HepG2 (cell line): Measurements from ENCODE around the gene PSMA7. TPM values are rescaled to one million over a fixed set of nuclear protein-coding genes. Genes with fewer than 3 reads are reported as not detected.
A peak's percentile ranks its signal among the peaks of the same experiment; 100 is the strongest.

Source experiments
- AKAP8 ChIP-seq: sonication (generic); formaldehyde crosslinking; IDR thresholded peaks from 2 replicates; pipeline ENCODE4 v1.5.1; 2020; ENCODE audit warnings: mild to moderate bottlenecking, missing genetic modification reagents
- DNMT1 ChIP-seq: sonication (generic); formaldehyde crosslinking; IDR thresholded peaks from 2 replicates; pipeline ENCODE4 v1.5.1; 2020; ENCODE audit warnings: mild to moderate bottlenecking, missing genetic modification reagents
- KMT2B ChIP-seq: IDR thresholded peaks from 2 replicates; pipeline ENCODE4 v1.6.1; 2016; ENCODE audit warnings: missing genetic modification reagents, missing compliant biosample characterization
- SMARCC2 ChIP-seq: fragments of 450-650 bp; IDR thresholded peaks from 2 replicates; pipeline ENCODE4 v1.6.1; 2017; ENCODE audit warnings: antibody characterized with exemption, mild to moderate bottlenecking
- ZFP41 ChIP-seq: sonication (generic); formaldehyde crosslinking; IDR thresholded peaks from 2 replicates; pipeline ENCODE4 v1.4.0; 2020; ENCODE audit warnings: mild to moderate bottlenecking, missing genetic modification reagents, borderline replicate concordance
- ZNF776 ChIP-seq: sonication (generic); formaldehyde crosslinking; IDR thresholded peaks from 2 replicates; pipeline ENCODE4 v1.4.0; 2020; ENCODE audit warnings: mild to moderate bottlenecking, missing genetic modification reagents
- polyA plus RNA-seq, 8 experiments: library from polyadenylated mRNA; depleted of rRNA in 3 of 8; stranded (reverse) in 7 of 8; unstranded in 1 of 8; fragments of >200 nt; fragmentation: Illumina TruSeq in 4 of 8; extraction: Trizol in 4 of 8; gene quantifications; 2 replicates each; pipeline versions ENCODE4 v1.2.1 to v1.2.3, GENCODE V29; 2011 to 2016; ENCODE audit warnings: low read depth in 4 of 8, missing spikeins in 1 of 8, mixed read lengths in 1 of 8; ENCODE audit not compliant: insufficient read depth in 1 of 8
- total RNA-seq, 5 experiments: library from RNA; depleted of rRNA; stranded (reverse); fragments of >200 nt; fragmentation: Illumina TruSeq; extraction: Trizol; gene quantifications; 2 replicates each; pipeline ENCODE4 v1.2.3, GENCODE V29; 2016; ENCODE audit warnings: low read depth in 1 of 5
- TF ChIP-seq, protein P1 (sequence below): sonication (generic); formaldehyde crosslinking; IDR thresholded peaks from 2 replicates; pipeline ENCODE4 v1.4.0; 2020; ENCODE audit warnings: missing genetic modification reagents, borderline replicate concordance
- TF ChIP-seq, protein P2 (sequence below): sonication (generic); formaldehyde crosslinking; IDR thresholded peaks from 2 replicates; pipeline ENCODE4 v1.4.0; 2020; ENCODE audit warnings: missing genetic modification reagents
- TF ChIP-seq, protein P3 (sequence below), 2 experiments: sonication (generic) in 1 of 2; formaldehyde crosslinking in 1 of 2; IDR thresholded peaks; 2 replicates each; pipeline versions ENCODE4 v1.6.1 to v1.9.0; 2014 to 2022; ENCODE audit warnings: antibody characterized with exemption in 1 of 2, borderline replicate concordance in 1 of 2, inconsistent platforms in 1 of 2, low read depth in 1 of 2, missing genetic modification reagents in 1 of 2
- TF ChIP-seq, protein P4 (sequence below): sonication (generic); formaldehyde crosslinking; IDR thresholded peaks from 2 replicates; pipeline ENCODE4 v1.5.0; 2020; ENCODE audit warnings: mild to moderate bottlenecking, missing genetic modification reagents

The PSMA7 gene
- total and polyA plus RNA-seq, 2 of the 13 experiments (the other 11 are each of a cell fraction or from before 2014, with no cell fraction given), result 531 to 631 TPM

DNA sequence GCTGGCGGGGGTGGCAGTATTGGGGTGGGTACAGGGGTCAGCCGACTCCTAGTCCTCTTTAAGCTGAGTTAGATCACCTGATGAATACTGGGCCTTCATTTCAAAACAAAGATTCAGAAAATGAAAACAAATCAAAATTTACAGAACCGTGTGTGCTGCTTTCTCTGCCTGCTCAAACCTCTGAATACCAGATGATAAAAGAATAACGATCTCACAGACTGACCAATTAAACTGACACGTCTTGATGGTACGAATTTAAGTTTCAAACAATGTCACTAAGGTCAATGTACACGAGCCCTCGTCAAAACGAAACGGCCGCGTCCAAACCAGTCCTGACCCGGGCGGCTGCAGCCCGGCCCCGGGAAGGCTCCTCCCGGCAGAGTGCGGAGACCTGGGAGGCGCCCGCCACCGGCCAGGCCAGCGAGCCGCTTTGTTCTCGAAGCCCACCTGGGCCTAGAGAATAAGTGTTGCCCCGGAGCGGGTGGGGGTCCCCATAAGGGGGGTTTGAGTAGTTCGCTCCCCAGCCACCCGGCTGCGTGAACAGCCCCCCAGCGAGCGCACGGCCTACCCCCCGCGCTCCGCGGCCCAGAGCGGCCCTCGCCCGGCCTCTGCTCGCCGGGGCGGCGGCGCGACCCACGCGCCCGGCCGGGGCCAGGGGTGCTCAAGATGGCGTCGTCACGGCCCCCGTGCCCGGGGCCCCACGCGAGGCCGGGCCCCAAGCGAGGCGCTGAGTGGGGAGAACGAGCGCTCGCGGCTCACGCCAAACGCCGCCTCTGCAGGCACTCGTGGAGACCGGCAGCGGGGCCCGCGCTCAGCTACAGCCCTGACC lies 728 bp downstream of the PSMA7 start (continued):
- TF ChIP-seq, protein P1, sequence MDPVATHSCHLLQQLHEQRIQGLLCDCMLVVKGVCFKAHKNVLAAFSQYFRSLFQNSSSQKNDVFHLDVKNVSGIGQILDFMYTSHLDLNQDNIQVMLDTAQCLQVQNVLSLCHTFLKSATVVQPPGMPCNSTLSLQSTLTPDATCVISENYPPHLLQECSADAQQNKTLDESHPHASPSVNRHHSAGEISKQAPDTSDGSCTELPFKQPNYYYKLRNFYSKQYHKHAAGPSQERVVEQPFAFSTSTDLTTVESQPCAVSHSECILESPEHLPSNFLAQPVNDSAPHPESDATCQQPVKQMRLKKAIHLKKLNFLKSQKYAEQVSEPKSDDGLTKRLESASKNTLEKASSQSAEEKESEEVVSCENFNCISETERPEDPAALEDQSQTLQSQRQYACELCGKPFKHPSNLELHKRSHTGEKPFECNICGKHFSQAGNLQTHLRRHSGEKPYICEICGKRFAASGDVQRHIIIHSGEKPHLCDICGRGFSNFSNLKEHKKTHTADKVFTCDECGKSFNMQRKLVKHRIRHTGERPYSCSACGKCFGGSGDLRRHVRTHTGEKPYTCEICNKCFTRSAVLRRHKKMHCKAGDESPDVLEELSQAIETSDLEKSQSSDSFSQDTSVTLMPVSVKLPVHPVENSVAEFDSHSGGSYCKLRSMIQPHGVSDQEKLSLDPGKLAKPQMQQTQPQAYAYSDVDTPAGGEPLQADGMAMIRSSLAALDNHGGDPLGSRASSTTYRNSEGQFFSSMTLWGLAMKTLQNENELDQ (CRISPR knock-in tag), result no peak
- TF ChIP-seq ZNF776 (CRISPR knock-in tag), result no peak; the same call in 1 of the 2 replicates
- TF ChIP-seq, protein P2, sequence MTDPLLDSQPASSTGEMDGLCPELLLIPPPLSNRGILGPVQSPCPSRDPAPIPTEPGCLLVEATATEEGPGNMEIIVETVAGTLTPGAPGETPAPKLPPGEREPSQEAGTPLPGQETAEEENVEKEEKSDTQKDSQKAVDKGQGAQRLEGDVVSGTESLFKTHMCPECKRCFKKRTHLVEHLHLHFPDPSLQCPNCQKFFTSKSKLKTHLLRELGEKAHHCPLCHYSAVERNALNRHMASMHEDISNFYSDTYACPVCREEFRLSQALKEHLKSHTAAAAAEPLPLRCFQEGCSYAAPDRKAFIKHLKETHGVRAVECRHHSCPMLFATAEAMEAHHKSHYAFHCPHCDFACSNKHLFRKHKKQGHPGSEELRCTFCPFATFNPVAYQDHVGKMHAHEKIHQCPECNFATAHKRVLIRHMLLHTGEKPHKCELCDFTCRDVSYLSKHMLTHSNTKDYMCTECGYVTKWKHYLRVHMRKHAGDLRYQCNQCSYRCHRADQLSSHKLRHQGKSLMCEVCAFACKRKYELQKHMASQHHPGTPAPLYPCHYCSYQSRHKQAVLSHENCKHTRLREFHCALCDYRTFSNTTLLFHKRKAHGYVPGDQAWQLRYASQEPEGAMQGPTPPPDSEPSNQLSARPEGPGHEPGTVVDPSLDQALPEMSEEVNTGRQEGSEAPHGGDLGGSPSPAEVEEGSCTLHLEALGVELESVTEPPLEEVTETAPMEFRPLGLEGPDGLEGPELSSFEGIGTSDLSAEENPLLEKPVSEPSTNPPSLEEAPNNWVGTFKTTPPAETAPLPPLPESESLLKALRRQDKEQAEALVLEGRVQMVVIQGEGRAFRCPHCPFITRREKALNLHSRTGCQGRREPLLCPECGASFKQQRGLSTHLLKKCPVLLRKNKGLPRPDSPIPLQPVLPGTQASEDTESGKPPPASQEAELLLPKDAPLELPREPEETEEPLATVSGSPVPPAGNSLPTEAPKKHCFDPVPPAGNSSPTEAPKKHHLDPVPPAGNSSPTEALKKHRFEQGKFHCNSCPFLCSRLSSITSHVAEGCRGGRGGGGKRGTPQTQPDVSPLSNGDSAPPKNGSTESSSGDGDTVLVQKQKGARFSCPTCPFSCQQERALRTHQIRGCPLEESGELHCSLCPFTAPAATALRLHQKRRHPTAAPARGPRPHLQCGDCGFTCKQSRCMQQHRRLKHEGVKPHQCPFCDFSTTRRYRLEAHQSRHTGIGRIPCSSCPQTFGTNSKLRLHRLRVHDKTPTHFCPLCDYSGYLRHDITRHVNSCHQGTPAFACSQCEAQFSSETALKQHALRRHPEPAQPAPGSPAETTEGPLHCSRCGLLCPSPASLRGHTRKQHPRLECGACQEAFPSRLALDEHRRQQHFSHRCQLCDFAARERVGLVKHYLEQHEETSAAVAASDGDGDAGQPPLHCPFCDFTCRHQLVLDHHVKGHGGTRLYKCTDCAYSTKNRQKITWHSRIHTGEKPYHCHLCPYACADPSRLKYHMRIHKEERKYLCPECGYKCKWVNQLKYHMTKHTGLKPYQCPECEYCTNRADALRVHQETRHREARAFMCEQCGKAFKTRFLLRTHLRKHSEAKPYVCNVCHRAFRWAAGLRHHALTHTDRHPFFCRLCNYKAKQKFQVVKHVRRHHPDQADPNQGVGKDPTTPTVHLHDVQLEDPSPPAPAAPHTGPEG (CRISPR knock-in tag), result no peak
- no peak for TF ChIP-seq SMARCC2
- no peak; the same call in 1 of the 2 replicates for TF ChIP-seq ZFP41 (CRISPR knock-in tag)
- TF ChIP-seq, protein P3, sequence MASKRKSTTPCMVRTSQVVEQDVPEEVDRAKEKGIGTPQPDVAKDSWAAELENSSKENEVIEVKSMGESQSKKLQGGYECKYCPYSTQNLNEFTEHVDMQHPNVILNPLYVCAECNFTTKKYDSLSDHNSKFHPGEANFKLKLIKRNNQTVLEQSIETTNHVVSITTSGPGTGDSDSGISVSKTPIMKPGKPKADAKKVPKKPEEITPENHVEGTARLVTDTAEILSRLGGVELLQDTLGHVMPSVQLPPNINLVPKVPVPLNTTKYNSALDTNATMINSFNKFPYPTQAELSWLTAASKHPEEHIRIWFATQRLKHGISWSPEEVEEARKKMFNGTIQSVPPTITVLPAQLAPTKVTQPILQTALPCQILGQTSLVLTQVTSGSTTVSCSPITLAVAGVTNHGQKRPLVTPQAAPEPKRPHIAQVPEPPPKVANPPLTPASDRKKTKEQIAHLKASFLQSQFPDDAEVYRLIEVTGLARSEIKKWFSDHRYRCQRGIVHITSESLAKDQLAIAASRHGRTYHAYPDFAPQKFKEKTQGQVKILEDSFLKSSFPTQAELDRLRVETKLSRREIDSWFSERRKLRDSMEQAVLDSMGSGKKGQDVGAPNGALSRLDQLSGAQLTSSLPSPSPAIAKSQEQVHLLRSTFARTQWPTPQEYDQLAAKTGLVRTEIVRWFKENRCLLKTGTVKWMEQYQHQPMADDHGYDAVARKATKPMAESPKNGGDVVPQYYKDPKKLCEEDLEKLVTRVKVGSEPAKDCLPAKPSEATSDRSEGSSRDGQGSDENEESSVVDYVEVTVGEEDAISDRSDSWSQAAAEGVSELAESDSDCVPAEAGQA (IDR thresholded peaks at IDR 0.05; ENCODE audit: low read depth), result no peak
- TF ChIP-seq, protein P3 (CRISPR knock-in tag; IDR thresholded peaks at IDR 0.05; ENCODE audit: borderline replicate concordance), result no peak
- 0 out of 2 replicates have a peak, but pooled peaks have one; percentile 40 for TF ChIP-seq AKAP8 (CRISPR knock-in tag)
- TF ChIP-seq DNMT1 (CRISPR knock-in tag), result no peak
- TF ChIP-seq, protein P4, sequence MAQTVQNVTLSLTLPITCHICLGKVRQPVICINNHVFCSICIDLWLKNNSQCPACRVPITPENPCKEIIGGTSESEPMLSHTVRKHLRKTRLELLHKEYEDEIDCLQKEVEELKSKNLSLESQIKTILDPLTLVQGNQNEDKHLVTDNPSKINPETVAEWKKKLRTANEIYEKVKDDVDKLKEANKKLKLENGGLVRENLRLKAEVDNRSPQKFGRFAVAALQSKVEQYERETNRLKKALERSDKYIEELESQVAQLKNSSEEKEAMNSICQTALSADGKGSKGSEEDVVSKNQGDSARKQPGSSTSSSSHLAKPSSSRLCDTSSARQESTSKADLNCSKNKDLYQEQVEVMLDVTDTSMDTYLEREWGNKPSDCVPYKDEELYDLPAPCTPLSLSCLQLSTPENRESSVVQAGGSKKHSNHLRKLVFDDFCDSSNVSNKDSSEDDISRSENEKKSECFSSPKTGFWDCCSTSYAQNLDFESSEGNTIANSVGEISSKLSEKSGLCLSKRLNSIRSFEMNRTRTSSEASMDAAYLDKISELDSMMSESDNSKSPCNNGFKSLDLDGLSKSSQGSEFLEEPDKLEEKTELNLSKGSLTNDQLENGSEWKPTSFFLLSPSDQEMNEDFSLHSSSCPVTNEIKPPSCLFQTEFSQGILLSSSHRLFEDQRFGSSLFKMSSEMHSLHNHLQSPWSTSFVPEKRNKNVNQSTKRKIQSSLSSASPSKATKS (CRISPR knock-in tag), result no peak; the same call in 1 of the 2 replicates
- TF ChIP-seq KMT2B (CRISPR knock-in tag), result no peak
